Measurements from ENCODE around the gene MFN1. TPM values are rescaled to one million over a fixed set of nuclear protein-coding genes. Genes with fewer than 3 reads are reported as not detected.

Gene MFN1
- total and polyA plus RNA-seq, 2 of the 13 experiments (the other 11 are each of a cell fraction or from before 2014, with no cell fraction given), result 25.2 to 37.5 TPM

- H3K27ac ChIP-seq (ENCODE audit: extremely low read length, insufficient read depth, low read length), result no peak overlapping the region
- H3K9me3 ChIP-seq (ENCODE audit: low read length), result no peaks in the 10 kb centered on the region
- in situ Hi-C loops (cut with HindIII; ENCODE audit: extremely low pct_ligation_motif_present, low pct_unique_long_range_greater_than_20kb), result no loop called here
- no peaks in the 10 kb centered on the region for H3K27me3 ChIP-seq (ENCODE audit: control insufficient read depth in 1 of 2, insufficient read depth in 2 of 2, low read length in 2 of 2)
- H3K4me2 ChIP-seq (ENCODE audit: low read depth, low read length), result no peak overlapping the region
- ATAC-seq, result peak; percentile 69
- no peaks in the 10 kb centered on the region for H3K36me3 ChIP-seq (replicated peaks in 1 of 2; ENCODE audit: control insufficient read depth in 1 of 2, insufficient read depth in 2 of 2, low read length in 2 of 2)
- no peak overlapping the region for H2AFZ ChIP-seq (ENCODE audit: low read length)
- no peak for DNase-seq (ENCODE audit: low spot score)
- no peak for FAIRE-seq
- POLR2A ChIA-PET, result no interaction called here
- no peaks in the 10 kb centered on the region for H3K79me2 ChIP-seq (ENCODE audit: insufficient read depth, low read length)
- H3K9ac ChIP-seq (ENCODE audit: insufficient read depth, low read depth, low read length), result no peak overlapping the region
- H3K4me3 ChIP-seq (replicated peaks in 1 of 3; ENCODE audit: insufficient read depth in 1 of 3, low read depth in 2 of 3, low read length in 3 of 3), result no peak overlapping the region
- 51% methylated on average over 2 of the region's 2 CpGs for WGBS (ENCODE audit: low lambda C conversion rate)
- CTCF ChIA-PET (ENCODE audit: low intra/inter-chr PET ratio, low total read pairs), result no interaction called here
- intact Hi-C loops (cut with micrococcal nuclease; ENCODE audit: unreplicated experiment), result no loop called here
- no peaks in the 10 kb centered on the region for H3K4me1 ChIP-seq (ENCODE audit: insufficient read depth, low read length)
- TF ChIP-seq CTCF (CRISPR knock-in tag; IDR thresholded peaks at IDR 0.05) (0 out of 2 replicates have a peak, but pooled peaks have one; percentile 15), ZNF34 (CRISPR knock-in tag; IDR thresholded peaks at IDR 0.05; ENCODE audit: borderline replicate concordance) (no peak), HOXA9 (CRISPR knock-in tag; IDR thresholded peaks at IDR 0.05; ENCODE audit: borderline replicate concordance) (no peak), ZBTB33 (CRISPR knock-in tag; IDR thresholded peaks at IDR 0.05) (no peak), ZNF678 (CRISPR knock-in tag; IDR thresholded peaks at IDR 0.05) (no peak), KMT2A (CRISPR knock-in tag; IDR thresholded peaks at IDR 0.05) (no peak)
- BruUV-seq (replicated peaks), result no TSS peak
- H4K20me1 ChIP-seq (ENCODE audit: insufficient read depth, low read length), result no peaks in the 10 kb centered on the region
Measured at GRCh38 chr3:179410331-179410730, 62.8 kb downstream of the MFN1 start.
